Hepatocyte (in vitro differentiated cells): ENCODE results near the gene LGALS4.

Experiments used
- EZH2 ChIP-seq: fragments of 200-600 bp; sonication (generic); IDR thresholded peaks from 2 replicates; pipeline ENCODE4 v1.6.1; 2016; ENCODE audit warnings: antibody characterized with exemption, mild to moderate bottlenecking, borderline replicate concordance
- EZH2phosphoT487 ChIP-seq: fragments of 200-600 bp; sonication (generic); IDR thresholded peaks from one replicate; pipeline ENCODE4 v1.6.1; 2018; ENCODE audit warnings: antibody characterized with exemption, mild to moderate bottlenecking, low read depth, moderate library complexity; ENCODE audit not compliant: unreplicated experiment, severe bottlenecking
- TF ChIP-seq, protein P1 (sequence below): fragments of 200-600 bp; sonication (generic); IDR thresholded peaks from 2 replicates; pipeline ENCODE4 v1.5.1; 2016; ENCODE audit warnings: antibody characterized with exemption, mild to moderate bottlenecking; ENCODE audit not compliant: poor library complexity

GRCh38 chr19:38793671-38794070 lies 19.1 kb downstream of the LGALS4 start:
- TF ChIP-seq, protein P1, sequence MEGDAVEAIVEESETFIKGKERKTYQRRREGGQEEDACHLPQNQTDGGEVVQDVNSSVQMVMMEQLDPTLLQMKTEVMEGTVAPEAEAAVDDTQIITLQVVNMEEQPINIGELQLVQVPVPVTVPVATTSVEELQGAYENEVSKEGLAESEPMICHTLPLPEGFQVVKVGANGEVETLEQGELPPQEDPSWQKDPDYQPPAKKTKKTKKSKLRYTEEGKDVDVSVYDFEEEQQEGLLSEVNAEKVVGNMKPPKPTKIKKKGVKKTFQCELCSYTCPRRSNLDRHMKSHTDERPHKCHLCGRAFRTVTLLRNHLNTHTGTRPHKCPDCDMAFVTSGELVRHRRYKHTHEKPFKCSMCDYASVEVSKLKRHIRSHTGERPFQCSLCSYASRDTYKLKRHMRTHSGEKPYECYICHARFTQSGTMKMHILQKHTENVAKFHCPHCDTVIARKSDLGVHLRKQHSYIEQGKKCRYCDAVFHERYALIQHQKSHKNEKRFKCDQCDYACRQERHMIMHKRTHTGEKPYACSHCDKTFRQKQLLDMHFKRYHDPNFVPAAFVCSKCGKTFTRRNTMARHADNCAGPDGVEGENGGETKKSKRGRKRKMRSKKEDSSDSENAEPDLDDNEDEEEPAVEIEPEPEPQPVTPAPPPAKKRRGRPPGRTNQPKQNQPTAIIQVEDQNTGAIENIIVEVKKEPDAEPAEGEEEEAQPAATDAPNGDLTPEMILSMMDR, result no peak
- TF ChIP-seq EZH2phosphoT487, result no peak
- no peak for TF ChIP-seq EZH2
